GM19395 (cell line): Measurements from ENCODE around the gene DRG2.

ENCODE experiments used
- ATAC-seq: cut with Tn5 transposase; IDR thresholded peaks from one replicate; pipeline ENCODE4 v1.9.1; 2021; ENCODE audit warnings: mild to moderate bottlenecking, moderate library complexity; ENCODE audit not compliant: unreplicated experiment

DRG2 gene

DNA sequence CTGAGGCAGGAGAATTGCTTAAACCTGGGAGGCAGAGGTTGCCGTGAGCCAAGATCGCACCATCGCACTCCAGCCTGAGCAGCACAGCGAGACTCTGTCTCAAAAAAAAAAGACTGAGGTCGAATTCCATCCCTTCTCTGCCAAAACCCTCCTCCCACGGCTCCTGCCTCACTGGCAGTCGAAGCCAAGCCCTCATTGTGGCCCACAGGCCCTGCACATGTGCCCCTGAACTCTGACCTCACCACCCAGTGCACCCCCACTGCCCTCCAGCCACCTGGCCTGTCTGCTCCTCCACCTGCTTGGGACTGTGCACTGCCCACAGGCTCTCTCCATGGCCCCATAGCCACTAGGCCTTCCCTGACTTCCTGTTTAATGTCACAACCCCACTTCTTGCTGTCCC, 27.8 kb downstream of the DRG2 start:
- ATAC-seq = no peak

- no peak for ATAC-seq
These were observed 28.3 kb downstream of the DRG2 start for GRCh38 chr17:18116078-18116477.

DNA sequence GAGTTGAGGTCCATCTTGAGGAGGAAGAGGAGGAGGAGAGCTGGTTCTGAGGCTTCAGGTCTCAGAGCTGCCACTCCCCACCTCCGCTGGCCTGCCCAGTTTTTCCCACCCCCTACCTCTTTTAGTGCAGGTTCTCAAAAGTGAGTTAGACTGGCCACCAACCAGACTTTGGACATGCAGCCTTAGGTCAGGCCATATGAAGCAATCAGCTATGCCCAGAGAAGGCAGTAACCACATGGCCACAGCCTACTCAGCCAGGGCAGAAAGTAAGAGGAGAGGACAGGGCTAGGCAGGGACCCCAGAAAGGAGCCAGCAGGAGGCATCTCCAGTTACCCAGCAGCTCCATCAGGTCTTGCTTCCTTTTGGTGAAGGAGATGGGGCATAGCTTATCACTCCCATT, 29.8 kb downstream of the DRG2 start:
- no peak for ATAC-seq

- ATAC-seq = no peak
These were observed 30.5 kb downstream of the DRG2 start for GRCh38 chr17:18117982-18118975.

DNA sequence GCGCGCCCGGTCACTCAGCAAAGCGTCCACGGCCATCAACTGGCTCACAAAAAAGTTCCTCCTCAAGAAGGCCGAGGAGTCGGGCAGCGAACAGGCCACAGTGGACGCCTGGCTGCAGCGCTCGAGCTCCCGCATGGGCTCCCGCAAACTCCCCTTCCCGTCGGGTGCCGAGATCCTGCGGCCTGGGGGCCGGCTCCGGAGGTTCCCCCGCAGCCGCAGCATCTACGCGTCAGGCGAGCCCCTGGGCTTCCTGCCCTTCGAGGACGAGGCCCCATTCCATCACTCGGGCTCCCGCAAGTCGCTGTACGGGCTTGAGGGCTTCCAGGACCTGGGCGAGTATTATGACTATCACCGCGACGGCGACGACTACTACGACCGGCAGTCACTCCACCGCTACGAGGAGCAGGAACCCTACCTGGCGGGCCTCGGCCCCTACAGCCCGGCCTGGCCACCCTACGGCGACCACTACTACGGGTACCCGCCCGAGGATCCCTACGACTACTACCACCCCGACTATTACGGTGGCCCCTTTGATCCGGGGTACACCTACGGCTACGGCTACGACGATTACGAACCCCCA, 31.5 kb downstream of the DRG2 start:
- no peak for ATAC-seq

DNA sequence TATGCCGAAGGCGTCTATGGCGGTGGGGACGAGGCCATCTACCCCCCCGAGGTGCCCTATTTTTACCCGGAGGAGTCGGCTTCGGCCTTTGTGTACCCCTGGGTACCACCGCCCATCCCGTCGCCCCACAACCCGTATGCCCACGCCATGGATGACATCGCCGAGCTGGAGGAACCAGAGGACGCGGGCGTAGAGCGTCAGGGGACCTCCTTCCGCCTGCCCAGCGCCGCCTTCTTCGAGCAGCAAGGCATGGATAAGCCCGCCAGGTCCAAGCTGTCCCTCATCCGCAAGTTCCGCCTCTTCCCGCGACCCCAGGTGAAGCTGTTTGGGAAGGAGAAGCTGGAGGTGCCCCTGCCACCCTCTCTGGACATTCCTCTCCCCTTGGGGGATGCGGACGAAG, 32.2 kb downstream of the DRG2 start:
- ATAC-seq = no peak

GRCh38 chr17:18120461-18121017, 32.8 kb downstream of the DRG2 start:
- ATAC-seq = no peak

- ATAC-seq = no peak
These were observed 33.6 kb downstream of the DRG2 start for GRCh38 chr17:18121144-18121910.

GRCh38 chr17:18122990-18123753, 35.4 kb downstream of the DRG2 start:
- no peak for ATAC-seq

- ATAC-seq = no peak
These were observed 36.8 kb downstream of the DRG2 start for GRCh38 chr17:18124345-18125126.

- ATAC-seq = no peak
These were observed 41.3 kb downstream of the DRG2 start for GRCh38 chr17:18129041-18129502.

- ATAC-seq = no peak
These were observed 45.0 kb downstream of the DRG2 start for GRCh38 chr17:18132711-18133110.

DNA sequence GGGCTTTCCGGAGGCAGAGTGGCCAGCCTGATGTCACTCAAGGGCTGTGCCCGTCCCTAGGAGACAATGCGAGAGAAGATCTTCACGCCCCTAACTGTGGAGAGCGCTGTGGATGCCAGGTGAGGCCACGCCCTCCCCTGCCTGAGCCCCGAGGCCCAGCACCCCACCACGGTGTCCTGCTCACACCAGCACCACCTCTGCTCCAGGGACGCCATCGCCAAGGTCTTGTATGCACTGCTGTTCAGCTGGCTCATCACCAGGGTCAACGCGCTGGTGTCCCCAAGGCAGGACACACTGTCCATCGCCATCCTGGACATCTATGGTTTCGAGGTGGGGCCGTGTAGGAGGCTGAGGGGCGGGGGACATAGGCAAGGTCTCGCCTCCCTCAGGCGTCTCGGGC, 48.6 kb downstream of the DRG2 start:
- ATAC-seq = no peak

GRCh38 chr17:18138065-18138749, 50.5 kb downstream of the DRG2 start:
- ATAC-seq = no peak

- no peak for ATAC-seq
These were observed 51.3 kb downstream of the DRG2 start for GRCh38 chr17:18139092-18139491.

DNA sequence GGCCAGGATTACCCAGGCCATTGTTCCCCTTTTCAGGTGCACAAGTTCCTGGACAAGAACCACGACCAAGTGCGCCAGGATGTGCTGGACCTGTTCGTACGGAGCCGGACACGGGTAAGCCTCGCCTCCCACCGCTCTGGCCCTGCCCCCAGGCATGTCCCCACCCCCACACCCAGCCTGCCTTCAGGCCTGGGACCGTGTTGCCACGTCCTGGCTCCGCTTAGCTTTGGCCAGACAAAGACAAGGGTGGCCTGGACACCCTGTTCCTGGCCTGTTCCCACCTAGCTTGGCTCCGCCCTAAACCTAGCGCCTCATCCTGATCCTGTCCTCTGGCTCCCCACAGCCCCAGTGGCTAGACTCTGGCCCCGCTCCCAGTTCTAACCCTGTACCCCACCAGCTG, 51.8 kb downstream of the DRG2 start:
- ATAC-seq = no peak

GRCh38 chr17:18139949-18140348, 52.2 kb downstream of the DRG2 start:
- ATAC-seq = no peak

DNA sequence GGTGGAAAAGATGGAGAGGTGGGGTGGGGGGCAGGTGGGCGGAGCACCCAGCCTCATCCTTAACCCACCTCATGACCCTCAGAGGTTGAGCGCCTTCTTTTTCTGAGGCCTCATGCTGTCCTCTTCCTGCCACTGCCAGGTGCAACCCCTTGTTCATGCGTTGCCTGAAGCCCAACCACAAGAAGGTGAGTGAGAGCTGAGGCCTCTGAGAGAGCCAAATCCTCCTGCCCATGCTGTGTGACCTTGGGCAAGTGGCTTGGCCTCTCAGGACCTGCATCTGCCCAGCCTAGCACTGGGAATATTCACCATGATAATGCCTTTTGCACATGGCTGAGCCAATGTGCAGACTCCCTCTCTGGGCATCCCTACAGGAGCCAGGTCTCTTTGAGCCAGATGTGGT, 52.9 kb downstream of the DRG2 start:
- ATAC-seq = no peak

DNA sequence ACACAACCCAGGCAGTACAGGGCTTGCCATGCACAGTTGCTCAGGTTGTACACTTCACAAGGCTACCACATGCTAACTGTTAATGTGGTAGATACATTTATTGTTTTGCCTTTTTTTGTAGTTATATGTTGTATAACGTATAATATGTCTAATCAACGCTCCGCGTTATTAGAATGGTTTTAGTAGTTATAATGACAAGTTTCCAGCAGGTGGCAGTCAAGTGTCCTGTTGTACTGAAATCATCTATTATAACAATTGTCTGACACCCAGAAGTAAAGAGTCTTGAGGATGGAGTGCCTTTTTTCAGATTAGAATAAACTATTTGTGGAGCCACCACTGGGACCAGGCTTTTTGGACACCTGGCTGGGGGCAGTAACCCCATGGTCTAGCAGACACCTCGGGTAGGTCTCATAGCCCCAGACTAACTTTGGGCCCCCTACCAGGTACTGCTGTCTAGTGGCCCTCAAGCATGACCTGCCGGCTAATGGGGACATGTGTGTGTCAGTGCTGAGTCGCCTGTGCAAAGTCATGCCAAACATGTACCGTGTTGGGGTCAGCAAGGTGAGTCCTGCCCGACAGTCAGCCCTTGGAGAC, 53.6 kb downstream of the DRG2 start:
- ATAC-seq = no peak
